ENCODE data around the gene SUSD2.

GRCh38 chr22:24205438-24206195 is 24.3 kb downstream of the SUSD2 start:
- TF ChIP-seq, protein P1, sequence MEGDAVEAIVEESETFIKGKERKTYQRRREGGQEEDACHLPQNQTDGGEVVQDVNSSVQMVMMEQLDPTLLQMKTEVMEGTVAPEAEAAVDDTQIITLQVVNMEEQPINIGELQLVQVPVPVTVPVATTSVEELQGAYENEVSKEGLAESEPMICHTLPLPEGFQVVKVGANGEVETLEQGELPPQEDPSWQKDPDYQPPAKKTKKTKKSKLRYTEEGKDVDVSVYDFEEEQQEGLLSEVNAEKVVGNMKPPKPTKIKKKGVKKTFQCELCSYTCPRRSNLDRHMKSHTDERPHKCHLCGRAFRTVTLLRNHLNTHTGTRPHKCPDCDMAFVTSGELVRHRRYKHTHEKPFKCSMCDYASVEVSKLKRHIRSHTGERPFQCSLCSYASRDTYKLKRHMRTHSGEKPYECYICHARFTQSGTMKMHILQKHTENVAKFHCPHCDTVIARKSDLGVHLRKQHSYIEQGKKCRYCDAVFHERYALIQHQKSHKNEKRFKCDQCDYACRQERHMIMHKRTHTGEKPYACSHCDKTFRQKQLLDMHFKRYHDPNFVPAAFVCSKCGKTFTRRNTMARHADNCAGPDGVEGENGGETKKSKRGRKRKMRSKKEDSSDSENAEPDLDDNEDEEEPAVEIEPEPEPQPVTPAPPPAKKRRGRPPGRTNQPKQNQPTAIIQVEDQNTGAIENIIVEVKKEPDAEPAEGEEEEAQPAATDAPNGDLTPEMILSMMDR (IDR thresholded peaks at IDR 0.05): no peak
- no peak for TF ChIP-seq POLR2A (IDR thresholded peaks at IDR 0.05)
